Endothelial cell of umbilical vein (primary cell): Measurements from ENCODE around the gene CUL9. TPM values are rescaled to one million over a fixed set of nuclear protein-coding genes. Genes with fewer than 3 reads are reported as not detected.

Experiments
- BruUV-seq: library from RNA; stranded (reverse); fragments of 400-500 nt; replicated peaks from 2 replicates; lab custom pipeline; 2021; lab: Mats Ljungman, UMichigan
- CTCF ChIA-PET: fragments of 300-600, 350-600 bp; sonication (Branson Sonifier 250); formaldehyde crosslinking; loops from one replicate; lab custom pipeline; 2021; ENCODE audit warnings: antibody characterized with exemption, inconsistent platforms; lab: Charles Lee
- POLR2A ChIA-PET: fragments of 300-600, 350-600 bp; sonication (Branson Sonifier 250); formaldehyde crosslinking; loops from one replicate; lab custom pipeline; 2021; ENCODE audit warnings: antibody characterized with exemption, inconsistent platforms; lab: Charles Lee
- DNase-seq: peaks from one replicate; pipeline ENCODE4 v3.0.0-alpha.2; 2011; ENCODE audit warnings: low read depth, low spot score
- FAIRE-seq: peaks from 2 replicates; lab custom pipeline; 2011; peaks lifted over from hg19 to GRCh38; lab: Jason Lieb, UNC
- H2AFZ ChIP-seq: 2 replicates; pipeline ENCODE4 v1.6.0; 2012; ENCODE audit warnings: low read depth, low read length, control low read depth, inconsistent platforms
- H3K27ac ChIP-seq: 2 replicates; pipeline ENCODE4 v1.5.1; 2011; ENCODE audit warnings: low read depth, mild to moderate bottlenecking, control low read depth, low read length, moderate library complexity; ENCODE audit not compliant: insufficient read depth
- H3K27me3 ChIP-seq, 2 experiments: 2 replicates each; pipeline versions ENCODE4 v1.6.0 to v1.6.1; 2011; ENCODE audit warnings: low read length in 2 of 2, mixed read lengths in 1 of 2; ENCODE audit not compliant: control insufficient read depth in 2 of 2, insufficient read depth in 2 of 2
- H3K36me3 ChIP-seq, 2 experiments: 2 replicates in 1 of 2; 3 replicates in 1 of 2; pipeline ENCODE4 v1.5.1; 2011; ENCODE audit warnings: low read length in 2 of 2, mild to moderate bottlenecking in 1 of 2, moderate library complexity in 1 of 2; ENCODE audit not compliant: control insufficient read depth in 2 of 2, insufficient read depth in 2 of 2; ENCODE audit errors: extremely low read depth in 1 of 2
- H3K4me1 ChIP-seq: 3 replicates; pipeline ENCODE4 v1.5.1; 2011; ENCODE audit warnings: mild to moderate bottlenecking, low read length; ENCODE audit not compliant: control insufficient read depth, insufficient read depth; ENCODE audit errors: extremely low read depth
- H3K4me2 ChIP-seq: 2 replicates; pipeline ENCODE4 v1.6.1; 2011; ENCODE audit warnings: low read length, control low read depth, mixed read lengths; ENCODE audit not compliant: insufficient read depth
- H3K4me3 ChIP-seq, 3 experiments: fragments of 200-600 bp in 1 of 3; sonication (generic), shearing (Covaris generic) in 1 of 3; replicated peaks in 1 of 3; 2 replicates each; pipeline ENCODE4 v1.5.1; 2011 to 2016; ENCODE audit warnings: control low read depth in 3 of 3, low read length in 3 of 3, mild to moderate bottlenecking in 2 of 3, inconsistent platforms in 1 of 3, low read depth in 1 of 3, moderate library complexity in 1 of 3; ENCODE audit not compliant: insufficient read depth in 1 of 3
- H3K79me2 ChIP-seq: 2 replicates; pipeline ENCODE4 v1.6.0; 2012; ENCODE audit warnings: low read length, inconsistent platforms; ENCODE audit not compliant: control insufficient read depth, insufficient read depth
- H3K9ac ChIP-seq: replicated peaks from 2 replicates; pipeline ENCODE3; 2011; ENCODE audit warnings: low read length, control low read depth; ENCODE audit not compliant: insufficient read depth; ENCODE audit errors: extremely low read depth
- H3K9me1 ChIP-seq: replicated peaks from 3 replicates; pipeline ENCODE4 v1.6.0; 2011; ENCODE audit warnings: mild to moderate bottlenecking, low read length; ENCODE audit not compliant: control insufficient read depth, insufficient read depth; ENCODE audit errors: extremely low read depth
- H3K9me3 ChIP-seq: replicated peaks from 2 replicates; pipeline ENCODE4 v1.5.1; 2012; ENCODE audit warnings: low read length, inconsistent platforms; ENCODE audit not compliant: control insufficient read depth, insufficient read depth
- H4K20me1 ChIP-seq: replicated peaks from 2 replicates; pipeline ENCODE3; 2011; ENCODE audit warnings: mild to moderate bottlenecking, low read length; ENCODE audit not compliant: control insufficient read depth, insufficient read depth; ENCODE audit errors: extremely low read depth
- CTCF ChIP-seq, 2 donors: IDR thresholded peaks; 1 replicate in 1 of 2; 2 replicates in 1 of 2; pipeline ENCODE4 v1.5.1; 2011; ENCODE audit warnings: low read length in 2 of 2, mild to moderate bottlenecking in 2 of 2, moderate library complexity in 2 of 2, control low read depth in 1 of 2, inconsistent platforms in 1 of 2, low read depth in 1 of 2; ENCODE audit not compliant: insufficient read depth in 1 of 2; ENCODE audit errors: extremely low read depth in 1 of 2
- EZH2 ChIP-seq: IDR thresholded peaks from 2 replicates; pipeline ENCODE4 v1.6.1; 2012; ENCODE audit warnings: borderline replicate concordance, low read depth, mild to moderate bottlenecking, moderate library complexity, low read length, inconsistent platforms; ENCODE audit not compliant: severe bottlenecking
- FOS ChIP-seq: IDR thresholded peaks from 2 replicates; pipeline ENCODE4 v1.6.1; 2011; ENCODE audit warnings: mild to moderate bottlenecking, low read length, moderate library complexity, borderline replicate concordance; ENCODE audit not compliant: insufficient read depth
- GATA2 ChIP-seq: IDR thresholded peaks from 2 replicates; pipeline ENCODE4 v1.7.0; 2011; ENCODE audit warnings: low read depth, mild to moderate bottlenecking, moderate library complexity, mixed read lengths, low read length; ENCODE audit not compliant: insufficient read length, insufficient read depth
- JUN ChIP-seq: IDR thresholded peaks from 2 replicates; pipeline ENCODE4 v1.6.1; 2011; ENCODE audit warnings: borderline replicate concordance, low read depth; ENCODE audit not compliant: insufficient read length, insufficient read depth
- MAX ChIP-seq: IDR thresholded peaks from 2 replicates; pipeline ENCODE4 v1.6.1; 2011; ENCODE audit not compliant: insufficient read depth, insufficient read length
- MYC ChIP-seq: IDR thresholded peaks from one replicate; pipeline ENCODE4 v1.6.1; 2011; ENCODE audit warnings: mild to moderate bottlenecking, low read depth, low read length
- POLR2A ChIP-seq: IDR thresholded peaks from 2 replicates; pipeline ENCODE4 v1.6.1; 2012; ENCODE audit warnings: low read depth, mild to moderate bottlenecking, control low read depth, low read length
- POLR2AphosphoS5 ChIP-seq: IDR thresholded peaks from 2 replicates; pipeline ENCODE4 v1.6.1; 2012; ENCODE audit warnings: low read depth, mild to moderate bottlenecking, control low read depth, low read length, moderate library complexity; ENCODE audit not compliant: insufficient read depth
- dilution Hi-C: fragments of 300-500 bp; cut with MboI; formaldehyde crosslinking; loops from one replicate; pipeline ENCODE4 v1.15.0; 2019; ENCODE audit warnings: low sequenced_read_pairs; ENCODE audit not compliant: extremely low pct_ligation_motif_present
- intact Hi-C: fragments of 100-400 bp; cut with micrococcal nuclease; formaldehyde crosslinking; loops from one replicate; pipeline ENCODE4 v1.10.0; 2022
- polyA plus RNA-seq, 4 experiments: library from polyadenylated mRNA; depleted of rRNA in 3 of 4; stranded (reverse) in 3 of 4; unstranded in 1 of 4; fragments of >200 nt; gene quantifications; 2 replicates each; pipeline versions ENCODE4 v1.2.1 to v1.2.3, GENCODE V29; 2011 to 2012; ENCODE audit warnings: missing spikeins in 1 of 4
- total RNA-seq: library from RNA; stranded (reverse); gene quantifications from 2 replicates; pipeline ENCODE4 v1.2.3, GENCODE V29; 2021

CUL9 gene
- total and polyA plus RNA-seq, 2 donors (not counting 3 experiments of a cell fraction or from before 2014, with no cell fraction given): 38.7 to 46.0 TPM

GRCh38 chr6:43260791-43261190, 78.8 kb downstream of the CUL9 start:
- no peaks in the 10 kb centered on the region for H3K36me3 ChIP-seq
- dilution Hi-C loops: no loop called here
- DNase-seq (peak; percentile 64), FAIRE-seq (peak; percentile 28)
- intact Hi-C loops: no loop called here
- no peak overlapping the region for H2AFZ ChIP-seq
- POLR2A ChIA-PET: interaction anchor here (0.6 kb wide), 1 partner anchor 216 kb away, joined by 4 read pairs; no protein-coding TSS in a partner anchor
- no peaks in the 10 kb centered on the region for H4K20me1 ChIP-seq
- H3K9me3 ChIP-seq: no peaks in the 10 kb centered on the region
- TF ChIP-seq FOS: no peak
- no peak for TF ChIP-seq JUN
- TF ChIP-seq GATA2: no peak
- no peak for TF ChIP-seq EZH2
- no peak for TF ChIP-seq CTCF (IDR thresholded peaks at IDR 0.05; ENCODE audit: extremely low read depth in 1 of 2, insufficient read depth in 1 of 2, low read depth in 1 of 2, low read length in 2 of 2)
- no peak for TF ChIP-seq MYC
- no peak for TF ChIP-seq POLR2A
- TF ChIP-seq MAX: no peak
- TF ChIP-seq POLR2AphosphoS5: no peak
- no peak overlapping the region for H3K9ac ChIP-seq
- H3K9me1 ChIP-seq: no peaks in the 10 kb centered on the region
- no peaks in the 10 kb centered on the region for H3K4me1 ChIP-seq
- H3K4me3 ChIP-seq: no peak overlapping the region
- BruUV-seq: no TSS peak
- H3K4me2 ChIP-seq: no peak overlapping the region
- no peaks in the 10 kb centered on the region for H3K27me3 ChIP-seq
- CTCF ChIA-PET: interaction anchor here (0.8 to 2.0 kb wide), 3 partner anchors 32 to 246 kb away, joined by 3 to 8 read pairs (median 3); partner anchors contain the start of gene DNPH1
- no peaks in the 10 kb centered on the region for H3K79me2 ChIP-seq
- H3K27ac ChIP-seq: no peak overlapping the region
